Lower leg skin (tissue), 3 donors: Measurements from ENCODE around the gene TNFSF4.

Source experiments
- POLR2A ChIP-seq, 2 donors: fragments of 450-650 bp; IDR thresholded peaks; one replicate each; pipeline ENCODE4 v1.6.1; 2016 to 2017; ENCODE audit warnings: antibody characterized with exemption in 2 of 2, mild to moderate bottlenecking in 1 of 2, moderate library complexity in 1 of 2
- TF ChIP-seq, protein P1 (sequence below), 3 donors: fragments of 450-650 bp; IDR thresholded peaks; one replicate each; pipeline ENCODE4 v1.5.1; 2016; ENCODE audit warnings: antibody characterized with exemption in 3 of 3, mild to moderate bottlenecking in 3 of 3, moderate library complexity in 2 of 3

DNA sequence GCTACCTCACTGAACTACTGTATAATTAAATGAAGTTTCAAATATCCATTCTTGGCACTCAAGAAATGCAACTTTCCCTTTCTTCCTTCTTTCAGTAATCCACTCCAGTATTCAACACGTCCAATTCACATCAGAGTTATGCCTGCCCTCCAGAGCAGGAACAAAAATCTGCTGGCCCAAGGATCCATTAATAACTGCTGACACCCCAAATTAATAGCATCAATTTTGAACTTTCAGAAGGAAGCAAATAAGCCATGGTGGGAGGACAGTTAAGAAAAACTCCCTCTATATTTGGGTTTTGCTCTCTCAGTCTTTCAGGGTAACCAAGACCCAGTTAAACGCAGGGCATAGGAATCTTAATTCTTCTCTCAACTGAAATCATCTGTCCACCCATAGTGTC is 31.9 kb upstream of the TNFSF4 start:
- TF ChIP-seq, protein P1, sequence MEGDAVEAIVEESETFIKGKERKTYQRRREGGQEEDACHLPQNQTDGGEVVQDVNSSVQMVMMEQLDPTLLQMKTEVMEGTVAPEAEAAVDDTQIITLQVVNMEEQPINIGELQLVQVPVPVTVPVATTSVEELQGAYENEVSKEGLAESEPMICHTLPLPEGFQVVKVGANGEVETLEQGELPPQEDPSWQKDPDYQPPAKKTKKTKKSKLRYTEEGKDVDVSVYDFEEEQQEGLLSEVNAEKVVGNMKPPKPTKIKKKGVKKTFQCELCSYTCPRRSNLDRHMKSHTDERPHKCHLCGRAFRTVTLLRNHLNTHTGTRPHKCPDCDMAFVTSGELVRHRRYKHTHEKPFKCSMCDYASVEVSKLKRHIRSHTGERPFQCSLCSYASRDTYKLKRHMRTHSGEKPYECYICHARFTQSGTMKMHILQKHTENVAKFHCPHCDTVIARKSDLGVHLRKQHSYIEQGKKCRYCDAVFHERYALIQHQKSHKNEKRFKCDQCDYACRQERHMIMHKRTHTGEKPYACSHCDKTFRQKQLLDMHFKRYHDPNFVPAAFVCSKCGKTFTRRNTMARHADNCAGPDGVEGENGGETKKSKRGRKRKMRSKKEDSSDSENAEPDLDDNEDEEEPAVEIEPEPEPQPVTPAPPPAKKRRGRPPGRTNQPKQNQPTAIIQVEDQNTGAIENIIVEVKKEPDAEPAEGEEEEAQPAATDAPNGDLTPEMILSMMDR (IDR thresholded peaks at IDR 0.05), result no peak
- no peak for TF ChIP-seq POLR2A (IDR thresholded peaks at IDR 0.05)
